Loucy (cell line): ENCODE results near the gene CNTN5.

ENCODE experiments used
- H2AFZ ChIP-seq: fragments of 200-600 bp; sonication (generic); 2 replicates; pipeline ENCODE4 v1.6.0; 2016; ENCODE audit warnings: antibody characterized with exemption, mild to moderate bottlenecking, low read length, moderate library complexity
- H3F3A ChIP-seq: fragments of 200-600 bp; 2 replicates; pipeline ENCODE4 v1.6.0; 2016; ENCODE audit warnings: antibody characterized with exemption, low read depth, mild to moderate bottlenecking
- H3K27me3 ChIP-seq: fragments of 200-600 bp; sonication (generic); 2 replicates; pipeline ENCODE4 v1.6.1; 2014; ENCODE audit warnings: low read length, mild to moderate bottlenecking; ENCODE audit not compliant: insufficient read depth, poor library complexity, severe bottlenecking
- H3K36me3 ChIP-seq: fragments of 200-600 bp; sonication (generic); 2 replicates; pipeline ENCODE4 v1.6.1; 2016; ENCODE audit warnings: low read length; ENCODE audit not compliant: insufficient read depth
- H3K4me1 ChIP-seq: fragments of 200-600 bp; sonication (generic); 2 replicates; pipeline ENCODE4 v1.5.1; 2014; ENCODE audit warnings: low read length, mild to moderate bottlenecking; ENCODE audit not compliant: insufficient read depth, poor library complexity, severe bottlenecking
- H3K4me2 ChIP-seq: fragments of 200-600 bp; sonication (generic); 2 replicates; pipeline ENCODE4 v1.6.0; 2014; ENCODE audit warnings: antibody characterized with exemption, low read length, low read depth, mild to moderate bottlenecking; ENCODE audit not compliant: poor library complexity, severe bottlenecking
- H3K4me3 ChIP-seq: fragments of 200-600 bp; sonication (generic); 2 replicates; pipeline ENCODE4 v1.5.1; 2014; ENCODE audit warnings: low read length, mild to moderate bottlenecking, mixed read lengths; ENCODE audit not compliant: poor library complexity, severe bottlenecking
- H3K79me2 ChIP-seq: fragments of 200-600 bp; sonication (generic); 2 replicates; pipeline ENCODE4 v1.6.1; 2014; ENCODE audit warnings: low read length; ENCODE audit not compliant: insufficient read depth
- H3K9ac ChIP-seq: fragments of 200-600 bp; sonication (generic); 2 replicates; pipeline ENCODE4 v1.6.0; 2014; ENCODE audit warnings: mild to moderate bottlenecking, low read depth, low read length, moderate library complexity; ENCODE audit not compliant: poor library complexity, severe bottlenecking
- H3K9me2 ChIP-seq: fragments of 200-600 bp; sonication (generic); replicated peaks from 2 replicates; pipeline ENCODE4 v1.6.1; 2016; ENCODE audit warnings: low read depth, low read length, mixed read lengths
- H3K9me3 ChIP-seq: fragments of 200-600 bp; sonication (generic); 2 replicates; pipeline ENCODE4 v1.6.1; 2014; ENCODE audit warnings: mild to moderate bottlenecking, antibody characterized with exemption, low read length, low read depth; ENCODE audit not compliant: insufficient read depth
- H4K20me1 ChIP-seq: fragments of 200-600 bp; sonication (generic); 2 replicates; pipeline ENCODE4 v1.6.0; 2014; ENCODE audit warnings: antibody characterized with exemption, low read length, mild to moderate bottlenecking; ENCODE audit not compliant: insufficient read depth, poor library complexity, severe bottlenecking
- EZH2phosphoT487 ChIP-seq: fragments of 200-600 bp; IDR thresholded peaks from 2 replicates; pipeline ENCODE4 v1.6.1; 2018; ENCODE audit warnings: antibody characterized with exemption, mild to moderate bottlenecking, moderate library complexity, borderline replicate concordance
- TF ChIP-seq, protein P1 (sequence below): fragments of 200-600 bp; sonication (generic); conservative IDR thresholded peaks from 2 replicates; pipeline ENCODE4 v1.5.1; 2014; ENCODE audit warnings: mild to moderate bottlenecking, antibody characterized with exemption, low read length

The CNTN5 gene

DNA sequence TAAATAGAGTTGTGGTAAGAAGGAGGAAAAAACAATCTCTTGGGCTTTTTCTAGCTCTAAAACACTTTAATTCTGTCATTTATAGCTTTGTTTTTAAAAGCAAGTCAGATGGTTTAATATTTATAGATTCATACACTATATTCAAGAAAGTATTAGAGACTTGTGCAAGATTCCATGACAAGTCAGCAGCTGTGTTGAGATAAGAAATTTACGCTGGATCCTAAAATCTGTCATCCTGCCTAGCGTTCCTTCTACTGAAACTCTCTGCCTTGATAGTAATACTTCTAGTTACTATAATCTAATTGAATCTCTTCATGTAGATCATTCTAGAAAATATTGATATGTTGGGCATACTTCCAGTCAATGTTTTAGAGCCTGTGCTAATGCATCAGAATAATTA lies 721.8 kb downstream of the CNTN5 start:
- Histone ChIP-seq H3K4me3 (no peak overlapping the region), H3K36me3 (no peaks in the 10 kb centered on the region), H3K9ac (no peak overlapping the region), H4K20me1 (no peaks in the 10 kb centered on the region), H3K9me3 (no peaks in the 10 kb centered on the region), H3F3A (no peaks in the 10 kb centered on the region), H3K4me1 (no peaks in the 10 kb centered on the region), H3K79me2 (no peaks in the 10 kb centered on the region), H2AFZ (no peak overlapping the region), H3K4me2 (no peak overlapping the region), H3K27me3 (no peaks in the 10 kb centered on the region), H3K9me2 (no peaks in the 10 kb centered on the region)
- TF ChIP-seq, protein P1, sequence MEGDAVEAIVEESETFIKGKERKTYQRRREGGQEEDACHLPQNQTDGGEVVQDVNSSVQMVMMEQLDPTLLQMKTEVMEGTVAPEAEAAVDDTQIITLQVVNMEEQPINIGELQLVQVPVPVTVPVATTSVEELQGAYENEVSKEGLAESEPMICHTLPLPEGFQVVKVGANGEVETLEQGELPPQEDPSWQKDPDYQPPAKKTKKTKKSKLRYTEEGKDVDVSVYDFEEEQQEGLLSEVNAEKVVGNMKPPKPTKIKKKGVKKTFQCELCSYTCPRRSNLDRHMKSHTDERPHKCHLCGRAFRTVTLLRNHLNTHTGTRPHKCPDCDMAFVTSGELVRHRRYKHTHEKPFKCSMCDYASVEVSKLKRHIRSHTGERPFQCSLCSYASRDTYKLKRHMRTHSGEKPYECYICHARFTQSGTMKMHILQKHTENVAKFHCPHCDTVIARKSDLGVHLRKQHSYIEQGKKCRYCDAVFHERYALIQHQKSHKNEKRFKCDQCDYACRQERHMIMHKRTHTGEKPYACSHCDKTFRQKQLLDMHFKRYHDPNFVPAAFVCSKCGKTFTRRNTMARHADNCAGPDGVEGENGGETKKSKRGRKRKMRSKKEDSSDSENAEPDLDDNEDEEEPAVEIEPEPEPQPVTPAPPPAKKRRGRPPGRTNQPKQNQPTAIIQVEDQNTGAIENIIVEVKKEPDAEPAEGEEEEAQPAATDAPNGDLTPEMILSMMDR, result no peak
- TF ChIP-seq EZH2phosphoT487, result no peak

- Histone ChIP-seq H3K27me3 (no peaks in the 10 kb centered on the region), H3K4me3 (no peak overlapping the region), H3K9me3 (no peaks in the 10 kb centered on the region), H3F3A (no peaks in the 10 kb centered on the region), H3K4me2 (no peak overlapping the region), H2AFZ (no peak overlapping the region), H4K20me1 (no peaks in the 10 kb centered on the region), H3K4me1 (no peaks in the 10 kb centered on the region), H3K9me2 (no peaks in the 10 kb centered on the region), H3K36me3 (no peaks in the 10 kb centered on the region), H3K9ac (no peak overlapping the region), H3K79me2 (no peaks in the 10 kb centered on the region)
- no peak for TF ChIP-seq EZH2phosphoT487
- TF ChIP-seq, protein P1, result no peak
These were observed 739.0 kb downstream of the CNTN5 start for GRCh38 chr11:99759787-99760186.

DNA sequence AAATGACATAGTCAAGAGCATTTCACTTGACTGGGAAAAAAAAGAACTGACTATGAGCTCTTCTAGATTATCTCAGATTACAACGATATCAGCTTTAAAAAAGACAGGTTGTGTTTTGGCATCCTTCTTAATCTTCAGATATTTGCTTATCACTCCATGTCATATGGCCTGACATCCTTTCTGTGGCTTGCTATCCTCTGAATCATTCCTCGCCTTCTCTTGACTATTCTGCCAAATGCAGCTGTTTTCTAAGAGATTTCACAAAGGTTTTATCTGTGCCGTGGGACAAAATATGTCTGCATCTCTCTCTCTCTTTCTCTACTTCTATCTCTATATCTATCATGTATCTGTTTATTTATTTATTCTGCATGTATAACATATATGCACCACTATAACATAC lies 746.1 kb downstream of the CNTN5 start:
- TF ChIP-seq, protein P1, result no peak
- no peak for TF ChIP-seq EZH2phosphoT487
- H3K79me2 ChIP-seq, result no peaks in the 10 kb centered on the region
- no peaks in the 10 kb centered on the region for H3K9me3 ChIP-seq
- no peaks in the 10 kb centered on the region for H3K27me3 ChIP-seq
- no peak overlapping the region for H2AFZ ChIP-seq
- no peak overlapping the region for H3K4me3 ChIP-seq
- no peaks in the 10 kb centered on the region for H3K36me3 ChIP-seq
- H3K4me1 ChIP-seq, result no peaks in the 10 kb centered on the region
- H3K9ac ChIP-seq, result no peak overlapping the region
- H4K20me1 ChIP-seq, result no peaks in the 10 kb centered on the region
- H3F3A ChIP-seq, result no peaks in the 10 kb centered on the region
- H3K9me2 ChIP-seq, result no peaks in the 10 kb centered on the region
- no peak overlapping the region for H3K4me2 ChIP-seq
